ENCODE data around the gene ALDH1B1.

DNA sequence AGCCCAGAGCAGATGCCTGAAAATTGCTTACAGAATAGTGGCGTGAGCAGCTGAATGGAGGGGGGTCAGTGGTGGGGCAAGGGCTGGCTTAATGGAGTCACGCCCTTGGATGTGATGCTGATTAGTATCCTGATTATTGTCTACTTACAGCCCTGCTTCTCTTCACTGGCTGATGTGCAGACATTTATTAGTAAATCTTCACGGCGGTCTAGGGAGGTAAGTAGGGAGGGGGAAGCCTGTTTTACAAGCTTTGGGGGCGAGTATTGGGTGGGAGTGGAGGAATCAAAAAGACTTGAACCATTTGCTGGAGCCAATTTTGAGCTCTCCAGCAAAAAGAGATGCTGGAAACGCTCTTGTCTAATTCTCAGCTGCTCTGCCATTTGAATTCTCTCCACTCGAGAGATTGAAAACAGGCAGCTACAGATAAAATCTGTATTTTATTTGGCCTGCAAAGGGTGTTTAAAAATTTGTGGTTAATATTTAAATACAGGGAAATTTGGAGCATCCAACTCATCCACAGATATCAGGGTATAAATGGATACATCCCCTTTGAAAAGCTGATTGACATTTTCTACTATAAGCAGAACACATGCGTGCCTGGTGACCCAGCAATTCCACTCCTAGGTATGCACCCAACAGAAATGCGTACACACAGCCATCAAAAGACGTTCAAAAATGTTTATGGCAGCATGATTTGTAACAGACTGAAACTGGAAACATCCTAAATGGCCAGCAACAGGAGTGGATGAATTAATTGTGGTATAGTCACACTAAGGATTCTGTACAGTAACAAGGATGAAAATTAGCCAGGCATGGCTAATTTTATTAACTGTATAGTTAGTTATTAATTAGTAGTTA, 19.5 kb upstream of the ALDH1B1 start:
- TF ChIP-seq TARDBP (IDR thresholded peaks at IDR 0.05; ENCODE audit: borderline replicate concordance) (no peak), EP300 (IDR thresholded peaks at IDR 0.05; ENCODE audit: borderline replicate concordance in 1 of 2, control insufficient read depth in 1 of 2, low read depth in 2 of 2, low read length in 2 of 2) (no peak), TAF1 (IDR thresholded peaks at IDR 0.05; ENCODE audit: borderline replicate concordance, low read depth, low read length) (no peak), CBFB (IDR thresholded peaks at IDR 0.05; ENCODE audit: low read depth) (no peak), EGR1 (IDR thresholded peaks at IDR 0.05; ENCODE audit: borderline replicate concordance in 1 of 2, low read depth in 2 of 2, low read length in 2 of 2) (no peak)
- TF ChIP-seq, protein P1, sequence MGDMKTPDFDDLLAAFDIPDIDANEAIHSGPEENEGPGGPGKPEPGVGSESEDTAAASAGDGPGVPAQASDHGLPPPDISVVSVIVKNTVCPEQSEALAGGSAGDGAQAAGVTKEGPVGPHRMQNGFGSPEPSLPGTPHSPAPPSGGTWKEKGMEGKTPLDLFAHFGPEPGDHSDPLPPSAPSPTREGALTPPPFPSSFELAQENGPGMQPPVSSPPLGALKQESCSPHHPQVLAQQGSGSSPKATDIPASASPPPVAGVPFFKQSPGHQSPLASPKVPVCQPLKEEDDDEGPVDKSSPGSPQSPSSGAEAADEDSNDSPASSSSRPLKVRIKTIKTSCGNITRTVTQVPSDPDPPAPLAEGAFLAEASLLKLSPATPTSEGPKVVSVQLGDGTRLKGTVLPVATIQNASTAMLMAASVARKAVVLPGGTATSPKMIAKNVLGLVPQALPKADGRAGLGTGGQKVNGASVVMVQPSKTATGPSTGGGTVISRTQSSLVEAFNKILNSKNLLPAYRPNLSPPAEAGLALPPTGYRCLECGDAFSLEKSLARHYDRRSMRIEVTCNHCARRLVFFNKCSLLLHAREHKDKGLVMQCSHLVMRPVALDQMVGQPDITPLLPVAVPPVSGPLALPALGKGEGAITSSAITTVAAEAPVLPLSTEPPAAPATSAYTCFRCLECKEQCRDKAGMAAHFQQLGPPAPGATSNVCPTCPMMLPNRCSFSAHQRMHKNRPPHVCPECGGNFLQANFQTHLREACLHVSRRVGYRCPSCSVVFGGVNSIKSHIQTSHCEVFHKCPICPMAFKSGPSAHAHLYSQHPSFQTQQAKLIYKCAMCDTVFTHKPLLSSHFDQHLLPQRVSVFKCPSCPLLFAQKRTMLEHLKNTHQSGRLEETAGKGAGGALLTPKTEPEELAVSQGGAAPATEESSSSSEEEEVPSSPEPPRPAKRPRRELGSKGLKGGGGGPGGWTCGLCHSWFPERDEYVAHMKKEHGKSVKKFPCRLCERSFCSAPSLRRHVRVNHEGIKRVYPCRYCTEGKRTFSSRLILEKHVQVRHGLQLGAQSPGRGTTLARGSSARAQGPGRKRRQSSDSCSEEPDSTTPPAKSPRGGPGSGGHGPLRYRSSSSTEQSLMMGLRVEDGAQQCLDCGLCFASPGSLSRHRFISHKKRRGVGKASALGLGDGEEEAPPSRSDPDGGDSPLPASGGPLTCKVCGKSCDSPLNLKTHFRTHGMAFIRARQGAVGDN (IDR thresholded peaks at IDR 0.05) = no peak
- TF ChIP-seq, protein P2, sequence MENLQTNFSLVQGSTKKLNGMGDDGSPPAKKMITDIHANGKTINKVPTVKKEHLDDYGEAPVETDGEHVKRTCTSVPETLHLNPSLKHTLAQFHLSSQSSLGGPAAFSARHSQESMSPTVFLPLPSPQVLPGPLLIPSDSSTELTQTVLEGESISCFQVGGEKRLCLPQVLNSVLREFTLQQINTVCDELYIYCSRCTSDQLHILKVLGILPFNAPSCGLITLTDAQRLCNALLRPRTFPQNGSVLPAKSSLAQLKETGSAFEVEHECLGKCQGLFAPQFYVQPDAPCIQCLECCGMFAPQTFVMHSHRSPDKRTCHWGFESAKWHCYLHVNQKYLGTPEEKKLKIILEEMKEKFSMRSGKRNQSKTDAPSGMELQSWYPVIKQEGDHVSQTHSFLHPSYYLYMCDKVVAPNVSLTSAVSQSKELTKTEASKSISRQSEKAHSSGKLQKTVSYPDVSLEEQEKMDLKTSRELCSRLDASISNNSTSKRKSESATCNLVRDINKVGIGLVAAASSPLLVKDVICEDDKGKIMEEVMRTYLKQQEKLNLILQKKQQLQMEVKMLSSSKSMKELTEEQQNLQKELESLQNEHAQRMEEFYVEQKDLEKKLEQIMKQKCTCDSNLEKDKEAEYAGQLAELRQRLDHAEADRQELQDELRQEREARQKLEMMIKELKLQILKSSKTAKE (IDR thresholded peaks at IDR 0.05; ENCODE audit: low read depth, poor library complexity, severe bottlenecking) = no peak
- TF ChIP-seq, protein P3, sequence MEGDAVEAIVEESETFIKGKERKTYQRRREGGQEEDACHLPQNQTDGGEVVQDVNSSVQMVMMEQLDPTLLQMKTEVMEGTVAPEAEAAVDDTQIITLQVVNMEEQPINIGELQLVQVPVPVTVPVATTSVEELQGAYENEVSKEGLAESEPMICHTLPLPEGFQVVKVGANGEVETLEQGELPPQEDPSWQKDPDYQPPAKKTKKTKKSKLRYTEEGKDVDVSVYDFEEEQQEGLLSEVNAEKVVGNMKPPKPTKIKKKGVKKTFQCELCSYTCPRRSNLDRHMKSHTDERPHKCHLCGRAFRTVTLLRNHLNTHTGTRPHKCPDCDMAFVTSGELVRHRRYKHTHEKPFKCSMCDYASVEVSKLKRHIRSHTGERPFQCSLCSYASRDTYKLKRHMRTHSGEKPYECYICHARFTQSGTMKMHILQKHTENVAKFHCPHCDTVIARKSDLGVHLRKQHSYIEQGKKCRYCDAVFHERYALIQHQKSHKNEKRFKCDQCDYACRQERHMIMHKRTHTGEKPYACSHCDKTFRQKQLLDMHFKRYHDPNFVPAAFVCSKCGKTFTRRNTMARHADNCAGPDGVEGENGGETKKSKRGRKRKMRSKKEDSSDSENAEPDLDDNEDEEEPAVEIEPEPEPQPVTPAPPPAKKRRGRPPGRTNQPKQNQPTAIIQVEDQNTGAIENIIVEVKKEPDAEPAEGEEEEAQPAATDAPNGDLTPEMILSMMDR (IDR thresholded peaks at IDR 0.05 in 2 of 3, conservative IDR thresholded peaks at IDR 0.05 in 1 of 3; ENCODE audit: control insufficient read depth in 2 of 3, extremely low read depth in 1 of 3, insufficient read depth in 1 of 3, low read depth in 3 of 3, low read length in 3 of 3) = no peak
